Nephron progenitor cell (in vitro differentiated cells): ENCODE measurements around the gene GRK5.

Source experiments
- DNase-seq: peaks from one replicate; pipeline ENCODE4 v3.0.0; 2021
- H3K27ac Mint-ChIP-seq: 2 replicates; pipeline ENCODE4 v1.8.0; 2021; ENCODE audit warnings: mild to moderate bottlenecking, moderate library complexity, mixed read lengths
- H3K27me3 Mint-ChIP-seq: 2 replicates; pipeline ENCODE4 v1.8.0; 2021; ENCODE audit warnings: mild to moderate bottlenecking, low read depth, mixed read lengths; ENCODE audit not compliant: poor library complexity
- H3K36me3 Mint-ChIP-seq: 2 replicates; pipeline ENCODE4 v1.8.0; 2021; ENCODE audit warnings: low read depth, mixed read lengths
- H3K4me1 Mint-ChIP-seq: 2 replicates; pipeline ENCODE4 v1.8.0; 2021; ENCODE audit warnings: mixed read lengths
- H3K4me3 Mint-ChIP-seq: 2 replicates; pipeline ENCODE4 v1.8.0; 2021; ENCODE audit warnings: mild to moderate bottlenecking, moderate library complexity, mixed read lengths
- H3K9me3 Mint-ChIP-seq: 2 replicates; pipeline ENCODE4 v1.8.0; 2021; ENCODE audit warnings: mild to moderate bottlenecking, moderate library complexity, mixed read lengths
- CTCF ChIP-seq: fragments of 200-600 bp; sonication (generic); IDR thresholded peaks from 2 replicates; pipeline ENCODE4 v1.5.0; 2021; ENCODE audit warnings: antibody characterized with exemption

GRK5 gene

GRCh38 chr10:119211625-119212441 lies 4.5 kb downstream of the GRK5 start:
- no peaks in the 10 kb centered on the region for H3K9me3 Mint-ChIP-seq
- no peaks in the 10 kb centered on the region for H3K36me3 Mint-ChIP-seq
- H3K4me3 Mint-ChIP-seq = peak overlapping the region; percentile 68
- DNase-seq = peak; percentile 20
- peaks cover 77% of the 10 kb centered on the region for H3K4me1 Mint-ChIP-seq
- TF ChIP-seq CTCF = no peak
- peaks cover 13% of the 10 kb centered on the region for H3K27me3 Mint-ChIP-seq
- H3K27ac Mint-ChIP-seq = peak overlapping the region; percentile 95

- Mint-ChIP-seq H3K27ac (no peak overlapping the region), H3K4me3 (no peak overlapping the region), H3K27me3 (peaks cover 4% of the 10 kb centered on the region), H3K36me3 (peaks cover 4% of the 10 kb centered on the region), H3K9me3 (no peaks in the 10 kb centered on the region), H3K4me1 (peaks cover 77% of the 10 kb centered on the region)
- no peak for DNase-seq
- no peak for TF ChIP-seq CTCF
Measured at GRCh38 chr10:119215371-119215770, 8.0 kb downstream of the GRK5 start.

GRCh38 chr10:119216127-119216526 lies 8.8 kb downstream of the GRK5 start:
- Mint-ChIP-seq H3K27me3 (peaks cover 4% of the 10 kb centered on the region), H3K4me3 (no peak overlapping the region), H3K27ac (no peak overlapping the region), H3K36me3 (peaks cover 4% of the 10 kb centered on the region), H3K9me3 (no peaks in the 10 kb centered on the region), H3K4me1 (peaks cover 73% of the 10 kb centered on the region)
- TF ChIP-seq CTCF = no peak
- DNase-seq = no peak

GRCh38 chr10:119217401-119217800 lies 10.0 kb downstream of the GRK5 start:
- TF ChIP-seq CTCF = no peak
- no peak for DNase-seq
- Mint-ChIP-seq H3K36me3 (peaks cover 4% of the 10 kb centered on the region), H3K27me3 (peaks cover 4% of the 10 kb centered on the region), H3K4me1 (peaks cover 73% of the 10 kb centered on the region), H3K4me3 (no peak overlapping the region), H3K27ac (no peak overlapping the region), H3K9me3 (no peaks in the 10 kb centered on the region)

- no peaks in the 10 kb centered on the region for H3K9me3 Mint-ChIP-seq
- H3K27ac Mint-ChIP-seq = peak overlapping the region; percentile 73
- H3K4me3 Mint-ChIP-seq = peak overlapping the region; percentile 20
- peaks cover 4% of the 10 kb centered on the region for H3K27me3 Mint-ChIP-seq
- H3K36me3 Mint-ChIP-seq = peaks cover 4% of the 10 kb centered on the region
- DNase-seq = no peak
- no peak for TF ChIP-seq CTCF
- peaks cover 73% of the 10 kb centered on the region for H3K4me1 Mint-ChIP-seq
Measured at GRCh38 chr10:119217991-119218490, 10.7 kb downstream of the GRK5 start.

GRCh38 chr10:119219871-119220270 lies 12.5 kb downstream of the GRK5 start:
- Mint-ChIP-seq H3K4me1 (peaks cover 70% of the 10 kb centered on the region), H3K27me3 (peaks cover 4% of the 10 kb centered on the region), H3K9me3 (no peaks in the 10 kb centered on the region), H3K36me3 (peaks cover 4% of the 10 kb centered on the region), H3K27ac (no peak overlapping the region), H3K4me3 (no peak overlapping the region)
- no peak for TF ChIP-seq CTCF
- DNase-seq = no peak
